HG03108 (cell line): ENCODE data around the gene DBF4B.
A peak's percentile ranks its signal among the peaks of the same experiment; 100 is the strongest.

Experiments used
- ATAC-seq: cut with Tn5 transposase; IDR thresholded peaks from one replicate; pipeline ENCODE4 v1.9.1; 2021; ENCODE audit warnings: moderate library complexity; ENCODE audit not compliant: unreplicated experiment

The DBF4B gene

GRCh38 chr17:44759086-44759915 is 50.8 kb downstream of the DBF4B start:
- ATAC-seq = no peak

GRCh38 chr17:44759916-44760243 is 51.4 kb downstream of the DBF4B start:
- no peak for ATAC-seq

- no peak for ATAC-seq
These were observed 52.2 kb downstream of the DBF4B start for GRCh38 chr17:44760474-44761308.

GRCh38 chr17:44761932-44762810 is 53.7 kb downstream of the DBF4B start:
- ATAC-seq = no peak

GRCh38 chr17:44763170-44763569 is 54.7 kb downstream of the DBF4B start:
- no peak for ATAC-seq

- no peak for ATAC-seq
These were observed 57.5 kb downstream of the DBF4B start for GRCh38 chr17:44765965-44766364.

GRCh38 chr17:44766409-44767038 is 58.1 kb downstream of the DBF4B start:
- no peak for ATAC-seq

- no peak for ATAC-seq
These were observed 59.0 kb downstream of the DBF4B start for GRCh38 chr17:44767493-44767892.

- ATAC-seq = no peak
These were observed 60.2 kb downstream of the DBF4B start for GRCh38 chr17:44768505-44769142.

GRCh38 chr17:44769230-44769629 is 60.8 kb downstream of the DBF4B start:
- ATAC-seq = no peak

- no peak for ATAC-seq
These were observed 61.2 kb downstream of the DBF4B start for GRCh38 chr17:44769647-44770084.

GRCh38 chr17:44770166-44770925 is 61.9 kb downstream of the DBF4B start:
- ATAC-seq = no peak

GRCh38 chr17:44772308-44773045 is 64.0 kb downstream of the DBF4B start:
- no peak for ATAC-seq

GRCh38 chr17:44773140-44773539 is 64.7 kb downstream of the DBF4B start:
- no peak for ATAC-seq

GRCh38 chr17:44774271-44775135 is 66.0 kb downstream of the DBF4B start:
- no peak for ATAC-seq

GRCh38 chr17:44775136-44775837 is 66.8 kb downstream of the DBF4B start:
- ATAC-seq = peak; percentile 85
